IMR-90 (cell line): ENCODE results near the gene PLD5. TPM values are rescaled to one million over a fixed set of nuclear protein-coding genes. Genes with fewer than 3 reads are reported as not detected.

Experiments
- ATAC-seq: fragments of 200-7000 bp; cut with Tn5 transposase; 2 replicates; pipeline ENCODE4 v1.9.1; 2020; ENCODE audit warnings: low read depth, mild to moderate bottlenecking, moderate library complexity
- BruUV-seq: library from RNA; stranded (reverse); fragments of 400-500 nt; replicated peaks from 2 replicates; lab custom pipeline; 2021; lab: Mats Ljungman, UMichigan
- CTCF ChIA-PET: fragments of 300-600 bp; formaldehyde crosslinking; extraction: SDS; loops from one replicate; lab custom pipeline; 2021; ENCODE audit warnings: antibody characterized with exemption; lab: Yijun Ruan, JAX
- POLR2A ChIA-PET: fragments of 300-600 bp; sonication (Branson Sonifier 250); formaldehyde crosslinking; loops from one replicate; lab custom pipeline; 2022; ENCODE audit warnings: antibody characterized with exemption; ENCODE audit not compliant: unreplicated experiment; lab: Charles Lee
- DNase-seq: peaks from one replicate; pipeline ENCODE4 v3.0.0; 2013
- H2AFZ ChIP-seq: replicated peaks from 2 replicates; pipeline ENCODE3; 2013; ENCODE audit warnings: low read length, mild to moderate bottlenecking; ENCODE audit not compliant: poor library complexity
- H2AK5ac ChIP-seq: 2 replicates; pipeline ENCODE4 v1.6.1; 2013; ENCODE audit warnings: low read depth, low read length, inconsistent platforms
- H2AK9ac ChIP-seq: replicated peaks from 2 replicates; pipeline ENCODE3; 2013; ENCODE audit warnings: mild to moderate bottlenecking, low read depth, low read length, moderate library complexity; ENCODE audit not compliant: poor library complexity
- H2BK120ac ChIP-seq: 2 replicates; pipeline ENCODE4 v1.6.1; 2013; ENCODE audit warnings: low read depth, low read length, inconsistent platforms
- H2BK15ac ChIP-seq: 3 replicates; pipeline ENCODE4 v1.6.1; 2013; ENCODE audit warnings: low read depth, low read length, inconsistent platforms
- H2BK20ac ChIP-seq: 2 replicates; pipeline ENCODE4 v1.6.1; 2013; ENCODE audit warnings: low read depth, mild to moderate bottlenecking, inconsistent platforms, low read length, moderate library complexity
- H2BK5ac ChIP-seq: 2 replicates; pipeline ENCODE4 v1.6.1; 2013; ENCODE audit warnings: mild to moderate bottlenecking, low read depth, low read length, inconsistent platforms; ENCODE audit not compliant: poor library complexity, severe bottlenecking
- H3K14ac ChIP-seq: replicated peaks from 2 replicates; pipeline ENCODE4 v1.6.1; 2013; ENCODE audit warnings: low read depth, low read length, inconsistent platforms
- H3K18ac ChIP-seq: 2 replicates; pipeline ENCODE4 v1.6.1; 2013; ENCODE audit warnings: low read depth, low read length, control low read depth
- H3K23ac ChIP-seq: 2 replicates; pipeline ENCODE4 v1.6.1; 2013; ENCODE audit warnings: low read depth, low read length, inconsistent platforms
- H3K27ac ChIP-seq: 2 replicates; pipeline ENCODE4 v1.5.1; 2013; ENCODE audit warnings: mild to moderate bottlenecking, control low read depth, low read length; ENCODE audit not compliant: insufficient read depth
- H3K27me3 ChIP-seq: 2 replicates; pipeline ENCODE4 v1.6.1; 2013; ENCODE audit warnings: low read length; ENCODE audit not compliant: control insufficient read depth, insufficient read depth
- H3K36me3 ChIP-seq: 2 replicates; pipeline ENCODE4 v1.6.1; 2013; ENCODE audit warnings: low read length, mixed read lengths; ENCODE audit not compliant: control insufficient read depth, insufficient read depth
- H3K4ac ChIP-seq: 2 replicates; pipeline ENCODE4 v1.6.1; 2013; ENCODE audit warnings: low read depth, low read length, inconsistent platforms
- H3K4me1 ChIP-seq: 2 replicates; pipeline ENCODE4 v1.6.1; 2013; ENCODE audit warnings: low read length, mixed read lengths; ENCODE audit not compliant: control insufficient read depth, insufficient read depth
- H3K4me2 ChIP-seq: 2 replicates; pipeline ENCODE4 v1.6.1; 2013; ENCODE audit warnings: low read depth, mild to moderate bottlenecking, control low read depth, low read length, moderate library complexity
- H3K4me3 ChIP-seq: 2 replicates; pipeline ENCODE4 v1.5.1; 2013; ENCODE audit warnings: low read depth, mild to moderate bottlenecking, control low read depth, low read length, moderate library complexity; ENCODE audit not compliant: insufficient read depth
- H3K56ac ChIP-seq: 2 replicates; pipeline ENCODE4 v1.6.1; 2013; ENCODE audit warnings: low read length, inconsistent platforms; ENCODE audit not compliant: insufficient read depth; ENCODE audit errors: extremely low read depth
- H3K79me1 ChIP-seq, 2 experiments: 2 replicates each; pipeline ENCODE4 v1.6.1; 2013; ENCODE audit warnings: low read length in 2 of 2, inconsistent platforms in 1 of 2, low read depth in 1 of 2
- H3K9ac ChIP-seq: 2 replicates; pipeline ENCODE4 v1.6.1; 2013; ENCODE audit warnings: low read depth, low read length, control low read depth
- H3K9me1 ChIP-seq: 2 replicates; pipeline ENCODE4 v1.6.1; 2013; ENCODE audit warnings: low read length, inconsistent platforms; ENCODE audit not compliant: insufficient read depth
- H3K9me3 ChIP-seq: 2 replicates; pipeline ENCODE4 v1.6.1; 2013; ENCODE audit warnings: low read length; ENCODE audit not compliant: control insufficient read depth, insufficient read depth
- H4K20me1 ChIP-seq: 2 replicates; pipeline ENCODE4 v1.6.1; 2013; ENCODE audit warnings: low read length, inconsistent platforms; ENCODE audit not compliant: insufficient read depth
- H4K5ac ChIP-seq: 2 replicates; pipeline ENCODE4 v1.6.1; 2013; ENCODE audit warnings: mild to moderate bottlenecking, low read depth, low read length, control low read depth
- H4K8ac ChIP-seq, 2 experiments: 2 replicates each; pipeline ENCODE4 v1.6.1; 2013; ENCODE audit warnings: low read depth in 2 of 2, low read length in 2 of 2, control low read depth in 1 of 2, inconsistent platforms in 1 of 2
- H4K91ac ChIP-seq: 2 replicates; pipeline ENCODE4 v1.6.1; 2013; ENCODE audit warnings: low read depth, low read length, inconsistent platforms; ENCODE audit not compliant: insufficient read depth
- BHLHE40 ChIP-seq: fragments of 150-350 bp; IDR thresholded peaks from 2 replicates; pipeline ENCODE4 v1.6.1; 2016; ENCODE audit warnings: mild to moderate bottlenecking, low read depth, low read length
- CEBPB ChIP-seq: IDR thresholded peaks from 2 replicates; pipeline ENCODE4 v1.6.1; 2012; ENCODE audit warnings: low read depth, low read length, improper control_type of control experiment
- CHD1 ChIP-seq: IDR thresholded peaks from 2 replicates; pipeline ENCODE4 v1.6.1; 2012; ENCODE audit warnings: low read depth, low read length, improper control_type of control experiment
- CTCF ChIP-seq: conservative IDR thresholded peaks from 2 replicates; pipeline ENCODE4 v1.5.1; 2012; ENCODE audit warnings: mild to moderate bottlenecking, low read depth, low read length, improper control_type of control experiment
- FOS ChIP-seq: fragments of 150-350 bp; IDR thresholded peaks from 2 replicates; pipeline ENCODE4 v1.6.1; 2016; ENCODE audit warnings: low read depth, low read length
- MAZ ChIP-seq: IDR thresholded peaks from 2 replicates; pipeline ENCODE4 v1.6.1; 2012; ENCODE audit warnings: low read depth, mild to moderate bottlenecking, low read length, improper control_type of control experiment, moderate library complexity, borderline replicate concordance
- NFE2L2 ChIP-seq: fragments of 150-350 bp; IDR thresholded peaks from 2 replicates; pipeline ENCODE4 v1.6.1; 2016; ENCODE audit warnings: low read depth, mild to moderate bottlenecking, low read length
- POLR2A ChIP-seq: IDR thresholded peaks from 2 replicates; pipeline ENCODE4 v1.6.1; 2012; ENCODE audit warnings: mild to moderate bottlenecking, low read depth, low read length
- RAD21 ChIP-seq: IDR thresholded peaks from 2 replicates; pipeline ENCODE4 v1.6.1; 2012; ENCODE audit warnings: low read length, improper control_type of control experiment
- RCOR1 ChIP-seq: IDR thresholded peaks from 2 replicates; pipeline ENCODE4 v1.6.1; 2012; ENCODE audit warnings: mild to moderate bottlenecking, low read length, improper control_type of control experiment; ENCODE audit not compliant: insufficient replicate concordance
- RFX5 ChIP-seq: IDR thresholded peaks from 2 replicates; pipeline ENCODE4 v1.8.0; 2012; ENCODE audit warnings: low read depth, mild to moderate bottlenecking, low read length, moderate library complexity
- WGBS, 2 experiments: methylation state at CpG; one replicate each; pipeline versions ENCODE4 v1.1.5 to v1.1.7; 2013; ENCODE audit warnings: missing lambda C conversion rate in 2 of 2; ENCODE audit not compliant: insufficient read length in 1 of 2; ENCODE audit errors: extremely low coverage in 2 of 2; 5-methylcytosine and 5-hydroxymethylcytosine counted together
- dilution Hi-C: fragments of 300-500 bp; cut with HindIII; formaldehyde crosslinking; loops from one replicate; pipeline ENCODE4 v1.14.3; 2018; ENCODE audit warnings: low sequenced_read_pairs; ENCODE audit not compliant: unreplicated experiment
- in situ Hi-C: fragments of 300-500 bp; cut with MboI; formaldehyde crosslinking; loops from 3 replicates; pipeline ENCODE4 v1.14.3; 2019; ENCODE audit warnings: low sequenced_read_pairs, inconsistent platforms, mixed read lengths
- intact Hi-C: fragments of 100-400 bp; cut with micrococcal nuclease; formaldehyde crosslinking; loops from 2 replicates; pipeline ENCODE4 v1.10.0; 2022
- polyA plus RNA-seq, 3 experiments: library from polyadenylated mRNA; depleted of rRNA; stranded (reverse); fragments of >200 nt; gene quantifications; 2 replicates each; pipeline ENCODE4 v1.2.3, GENCODE V29; 2012; ENCODE audit warnings: low replicate concordance in 1 of 3
- total RNA-seq: library from RNA; depleted of rRNA; stranded (reverse); fragments of >200 nt; gene quantifications from 2 replicates; pipeline ENCODE4 v1.2.3, GENCODE V29; 2012

Gene PLD5
- total and polyA plus RNA-seq, 2 of the 4 experiments (the other 2 are of a cell fraction): not detected

- TF ChIP-seq CTCF (no peak), BHLHE40 (no peak), POLR2A (no peak)
These were observed 71.9 kb downstream of the PLD5 start (continued) for GRCh38 chr1:242452573-242452972.

GRCh38 chr1:242449661-242450060, 74.8 kb downstream of the PLD5 start:
- H2BK20ac ChIP-seq: no peak overlapping the region
- no peak overlapping the region for H2AK5ac ChIP-seq
- no peak overlapping the region for H3K56ac ChIP-seq
- no peak overlapping the region for H3K27ac ChIP-seq
- H3K23ac ChIP-seq: no peak overlapping the region
- no peaks in the 10 kb centered on the region for H3K9me1 ChIP-seq
- H3K4me1 ChIP-seq: no peaks in the 10 kb centered on the region
- 27% methylated on average over 8 of the region's 9 CpGs; no CpG with 5 or more reads in 1 of the 2 experiments for WGBS, 2 experiments
- H4K20me1 ChIP-seq: no peaks in the 10 kb centered on the region
- DNase-seq: no peak
- H3K4ac ChIP-seq: no peak overlapping the region
- dilution Hi-C loops: no loop called here
- H2AFZ ChIP-seq: no peak overlapping the region
- no peaks in the 10 kb centered on the region for H3K36me3 ChIP-seq
- no peak overlapping the region for H3K14ac ChIP-seq
- H3K27me3 ChIP-seq: no peaks in the 10 kb centered on the region
- peaks cover 12% of the 10 kb centered on the region; the same call in 1 of the 2 replicates for H3K9me3 ChIP-seq
- no TSS peak for BruUV-seq
- no peak overlapping the region for H4K91ac ChIP-seq
- no peaks in the 10 kb centered on the region for H3K79me1 ChIP-seq
- TF ChIP-seq CTCF: no peak
- no peak for TF ChIP-seq RFX5
- no peak for TF ChIP-seq RCOR1
- TF ChIP-seq NFE2L2: no peak
- TF ChIP-seq POLR2A: no peak
- TF ChIP-seq CEBPB: no peak
- no peak for TF ChIP-seq CHD1
- TF ChIP-seq RAD21: no peak
- TF ChIP-seq MAZ: no peak
- TF ChIP-seq FOS: no peak
- H3K4me2 ChIP-seq: no peak overlapping the region
- no peak overlapping the region for H3K18ac ChIP-seq
- ATAC-seq: no peak
- in situ Hi-C loops: loop anchor here (25.0 kb wide), 1 partner anchor 863 kb away; no protein-coding TSS in a partner anchor
- H2AK9ac ChIP-seq: no peak overlapping the region
- ChIA-PET POLR2A (no interaction called here), CTCF (no interaction called here)
- no peak overlapping the region for H3K4me3 ChIP-seq
- no peak overlapping the region for H2BK15ac ChIP-seq
- H2BK120ac ChIP-seq: no peak overlapping the region
- H2BK5ac ChIP-seq: no peak overlapping the region
- H4K5ac ChIP-seq: no peak overlapping the region
- H3K9ac ChIP-seq: no peak overlapping the region
- H4K8ac ChIP-seq: no peak overlapping the region
- intact Hi-C loops: no loop called here
